HG02938 (cell line): ENCODE data around the gene FLNB.

Experiments
- ATAC-seq: cut with Tn5 transposase; IDR thresholded peaks from one replicate; pipeline ENCODE4 v1.9.1; 2021; ENCODE audit warnings: mild to moderate bottlenecking, moderate library complexity; ENCODE audit not compliant: unreplicated experiment

Gene FLNB

DNA sequence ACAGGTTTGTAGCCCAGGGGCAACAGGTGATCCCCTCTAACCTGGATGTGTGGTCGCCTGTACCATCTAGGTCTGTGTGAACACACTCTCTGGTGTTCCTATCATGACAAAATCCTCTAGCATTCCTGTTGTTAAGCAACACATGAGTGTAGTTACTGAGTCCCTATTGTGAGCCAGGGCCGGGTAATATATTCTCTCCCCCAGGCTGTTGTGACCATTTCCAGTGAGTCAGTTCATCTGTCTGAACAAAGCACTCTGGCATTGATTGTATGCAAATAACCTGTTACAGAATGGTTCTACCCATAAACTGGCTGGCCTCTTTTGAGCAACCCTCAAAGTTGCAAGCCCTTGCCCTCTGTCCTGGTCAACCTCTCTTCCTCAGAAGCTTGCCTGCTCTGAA, 2.6 kb upstream of the FLNB start:
- no peak for ATAC-seq

- no peak for ATAC-seq
These were observed 1.6 kb upstream of the FLNB start for GRCh38 chr3:58006661-58007060.

- no peak for ATAC-seq
These were observed 965 bp downstream of the FLNB start for GRCh38 chr3:58009026-58009748.

DNA sequence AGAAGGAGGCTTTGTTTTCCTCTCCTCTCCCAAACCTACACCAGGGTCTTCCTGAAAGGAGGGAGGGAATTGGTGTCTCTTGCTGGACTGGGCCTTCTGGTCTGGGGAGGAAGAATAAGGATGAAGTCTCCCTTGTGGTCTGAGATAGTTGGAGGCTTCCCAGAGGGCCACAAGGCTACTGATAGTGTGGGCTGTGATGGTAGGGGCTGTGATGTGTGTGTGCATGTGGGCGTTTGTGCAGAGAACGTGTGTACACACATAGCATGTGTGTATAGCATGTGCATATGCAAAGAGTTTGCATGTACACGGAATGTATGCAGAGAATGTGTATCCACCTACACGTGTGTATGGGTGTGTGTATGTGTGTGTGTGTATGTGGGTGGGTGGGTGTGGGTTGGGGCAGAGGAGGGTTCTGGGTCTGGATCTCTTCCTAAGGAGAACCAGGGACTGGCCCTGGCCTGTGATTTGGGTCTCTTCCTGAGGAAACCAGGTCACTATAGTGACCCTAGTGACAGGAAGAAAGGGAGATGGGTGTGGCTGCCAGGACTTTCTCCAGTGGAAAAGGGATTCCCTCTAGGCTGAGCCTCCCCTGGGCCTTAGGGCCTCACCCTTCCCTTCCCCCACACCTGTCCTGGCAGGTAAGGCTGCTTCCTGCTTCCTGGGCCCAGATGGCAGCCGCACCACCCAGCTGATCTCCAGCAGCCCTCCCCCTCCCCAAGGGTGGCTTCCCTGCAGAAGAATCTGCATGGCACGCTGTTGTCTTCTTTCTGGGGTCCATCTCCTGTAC, 1.7 kb downstream of the FLNB start:
- ATAC-seq = no peak

DNA sequence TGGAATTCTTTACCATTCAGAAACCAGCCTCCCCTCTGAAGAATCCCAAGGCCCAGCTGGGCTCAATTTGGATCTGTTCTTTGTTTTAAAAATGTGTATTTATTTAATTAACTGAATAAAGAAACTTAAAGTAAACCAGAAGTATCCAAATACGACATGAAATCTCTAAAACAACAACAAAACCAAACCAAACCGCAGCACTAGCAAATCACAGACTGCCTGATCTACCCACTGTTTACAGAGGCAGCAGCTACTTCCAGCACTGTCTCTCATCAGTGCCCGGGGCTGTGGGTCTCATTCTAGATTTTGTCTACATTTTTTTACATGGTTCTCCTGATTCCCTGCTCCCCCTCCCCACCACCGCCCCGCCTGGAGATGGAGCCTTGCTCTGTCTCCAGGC, 2.3 kb downstream of the FLNB start:
- ATAC-seq = no peak

GRCh38 chr3:58011580-58011979, 3.4 kb downstream of the FLNB start:
- no peak for ATAC-seq

GRCh38 chr3:58012302-58012701, 4.1 kb downstream of the FLNB start:
- no peak for ATAC-seq

- ATAC-seq = no peak
These were observed 4.9 kb downstream of the FLNB start for GRCh38 chr3:58013099-58013498.

- no peak for ATAC-seq
These were observed 5.9 kb downstream of the FLNB start for GRCh38 chr3:58013973-58014649.

GRCh38 chr3:58015520-58015915, 7.3 kb downstream of the FLNB start:
- ATAC-seq = no peak

- ATAC-seq = no peak
These were observed 8.5 kb downstream of the FLNB start for GRCh38 chr3:58016710-58017109.

- ATAC-seq = no peak
These were observed 10.9 kb downstream of the FLNB start for GRCh38 chr3:58018892-58019742.

GRCh38 chr3:58020783-58021071, 12.5 kb downstream of the FLNB start:
- ATAC-seq = no peak

DNA sequence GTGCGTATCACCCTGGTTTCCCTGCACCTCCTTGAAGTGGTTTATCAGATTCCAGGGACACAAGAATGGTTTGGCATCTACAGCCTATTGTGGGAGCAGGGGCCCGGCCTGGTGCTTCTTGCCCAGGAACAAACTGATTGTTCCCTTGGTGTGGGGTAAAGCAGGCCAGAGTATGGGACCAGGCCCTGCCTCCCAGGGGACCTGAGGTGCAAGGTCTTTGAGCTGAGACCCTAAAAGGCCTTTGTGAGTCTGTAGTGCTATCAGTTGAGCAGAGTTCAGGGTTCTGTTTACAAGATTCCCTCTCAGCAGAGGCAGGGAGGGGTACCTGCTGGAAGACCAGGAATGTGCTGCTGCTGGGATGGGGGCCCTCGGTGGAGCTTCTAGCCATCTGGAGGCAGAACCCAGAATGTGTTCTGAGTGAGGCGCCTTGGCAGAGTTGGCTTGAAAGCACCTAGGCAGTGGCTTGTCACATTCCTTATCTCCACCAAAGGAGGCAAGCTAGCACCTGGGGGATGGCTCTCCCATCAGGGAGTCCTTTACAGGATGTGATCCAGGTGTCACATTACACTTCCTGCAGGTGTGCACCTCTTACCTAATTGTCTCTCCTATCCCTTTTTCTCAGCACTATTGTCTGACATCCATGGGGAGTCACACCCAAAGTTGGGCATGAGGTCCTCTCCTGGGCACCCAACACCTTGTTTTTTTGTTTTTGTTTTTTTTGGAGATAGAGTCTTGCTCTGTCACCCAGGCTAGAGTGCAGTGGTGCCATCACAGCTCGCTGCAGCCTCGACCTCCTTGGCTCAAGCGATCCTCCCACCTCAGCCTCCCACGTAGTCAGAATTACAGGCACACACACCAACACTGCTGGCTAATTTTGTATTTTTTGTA, 13.1 kb downstream of the FLNB start:
- no peak for ATAC-seq

GRCh38 chr3:58021962-58022361, 13.7 kb downstream of the FLNB start:
- ATAC-seq = no peak

- no peak for ATAC-seq
These were observed 14.3 kb downstream of the FLNB start for GRCh38 chr3:58022490-58022889.

DNA sequence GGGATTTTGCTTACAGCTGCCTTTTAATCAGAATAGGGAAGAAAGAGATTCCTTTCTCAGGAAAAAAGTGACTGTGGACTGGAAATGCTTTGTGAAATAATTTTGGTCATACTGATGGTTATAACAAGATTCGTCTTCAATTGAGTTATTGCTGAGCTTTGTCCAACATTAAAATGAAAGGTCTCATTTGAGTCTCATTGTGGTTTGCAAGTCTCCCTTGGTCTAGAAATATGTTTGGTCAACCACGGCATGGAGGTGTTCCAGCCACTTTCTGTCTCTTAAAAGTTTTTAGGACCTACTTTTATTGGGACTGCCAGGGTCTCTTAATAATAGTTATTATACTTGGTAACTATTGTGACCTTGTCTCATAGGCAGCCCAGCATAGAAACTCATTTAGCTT, 15.3 kb downstream of the FLNB start:
- ATAC-seq = no peak

GRCh38 chr3:58025406-58025805, 17.2 kb downstream of the FLNB start:
- ATAC-seq = no peak

DNA sequence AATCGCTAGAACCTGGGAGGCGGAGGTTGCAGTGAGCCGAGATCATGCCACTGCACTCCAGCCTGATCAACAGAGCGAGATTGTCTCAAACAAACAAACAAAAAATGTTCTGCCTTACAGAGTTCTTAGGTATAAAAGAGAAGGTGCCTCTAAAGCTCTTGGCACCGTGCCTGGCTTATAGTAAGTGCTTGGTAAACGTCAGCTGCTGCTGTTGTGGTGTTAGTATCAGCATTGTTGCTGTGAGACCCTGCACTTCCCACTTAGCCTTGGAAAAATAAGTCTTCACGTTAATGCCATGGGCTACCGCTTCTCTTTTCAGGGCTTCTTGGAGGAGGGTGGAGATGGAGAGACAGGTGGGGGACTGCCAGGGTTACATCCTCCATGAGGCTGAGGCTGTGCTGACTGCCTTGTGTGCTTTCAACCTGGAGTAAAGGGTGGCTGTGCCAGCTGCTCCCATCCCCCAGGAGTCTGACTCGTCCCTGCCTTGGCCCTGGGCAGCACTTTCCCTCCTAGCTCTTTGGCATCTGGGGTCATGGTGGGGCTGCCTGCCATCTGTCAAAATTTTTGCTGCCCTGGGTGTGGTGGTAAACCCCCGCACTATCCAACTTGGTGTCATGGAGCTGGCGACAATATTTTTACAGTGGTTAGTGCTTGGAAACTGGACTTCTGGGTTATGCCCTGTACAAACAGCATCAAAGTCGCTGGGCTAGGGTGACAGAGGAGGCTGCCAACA, 17.8 kb downstream of the FLNB start:
- ATAC-seq = no peak

DNA sequence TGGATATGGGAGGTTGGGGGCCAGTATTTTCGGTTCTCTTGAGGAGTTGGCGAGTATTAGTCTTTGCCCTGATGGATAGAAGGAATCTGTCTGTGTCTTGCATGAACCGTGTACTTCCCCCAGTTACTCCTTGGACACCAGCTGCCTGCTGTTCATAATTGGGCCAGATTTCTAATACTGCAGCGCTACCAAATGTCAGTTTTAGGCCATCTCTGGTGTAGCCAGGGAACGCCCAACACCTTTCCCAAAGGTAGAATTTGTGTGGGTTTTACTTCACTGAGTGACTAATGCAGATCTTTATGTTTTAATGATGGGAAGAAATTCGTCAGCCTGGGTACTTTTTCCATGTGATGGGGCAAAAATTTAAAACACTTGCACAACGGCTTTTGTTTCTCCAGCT, 18.4 kb downstream of the FLNB start:
- no peak for ATAC-seq
